Activated naive CD8-positive, alpha-beta T cell treated with anti-CD3 and anti-CD28 coated beads for 36 hours (primary cell): Measurements from ENCODE around the gene GREB1L. TPM values are rescaled to one million over a fixed set of nuclear protein-coding genes. Genes with fewer than 3 reads are reported as not detected.

Experiments used
- DNase-seq: peaks from one replicate; pipeline ENCODE4 v3.0.0; 2021
- H3K27ac Mint-ChIP-seq: one replicate; pipeline ENCODE4 v1.8.0; 2022; ENCODE audit warnings: mild to moderate bottlenecking, moderate library complexity, mixed read lengths
- H3K27me3 Mint-ChIP-seq: one replicate; pipeline ENCODE4 v1.8.0; 2022; ENCODE audit warnings: mild to moderate bottlenecking, mixed read lengths
- H3K36me3 Mint-ChIP-seq: one replicate; pipeline ENCODE4 v1.8.0; 2021; ENCODE audit warnings: mild to moderate bottlenecking, mixed read lengths
- H3K4me1 Mint-ChIP-seq: one replicate; pipeline ENCODE4 v1.8.0; 2021; ENCODE audit warnings: mixed read lengths
- H3K4me3 Mint-ChIP-seq: one replicate; pipeline ENCODE4 v1.8.0; 2022; ENCODE audit warnings: mild to moderate bottlenecking, moderate library complexity, mixed read lengths
- H3K9me3 Mint-ChIP-seq: one replicate; pipeline ENCODE4 v1.8.0; 2022; ENCODE audit warnings: mixed read lengths
- total RNA-seq, 2 experiments: library from RNA; stranded (reverse); gene quantifications; one replicate each; pipeline ENCODE4 v1.2.3, GENCODE V29; 2021

GREB1L gene
- total RNA-seq, 2 experiments from 2014 or later, result not detected

DNA sequence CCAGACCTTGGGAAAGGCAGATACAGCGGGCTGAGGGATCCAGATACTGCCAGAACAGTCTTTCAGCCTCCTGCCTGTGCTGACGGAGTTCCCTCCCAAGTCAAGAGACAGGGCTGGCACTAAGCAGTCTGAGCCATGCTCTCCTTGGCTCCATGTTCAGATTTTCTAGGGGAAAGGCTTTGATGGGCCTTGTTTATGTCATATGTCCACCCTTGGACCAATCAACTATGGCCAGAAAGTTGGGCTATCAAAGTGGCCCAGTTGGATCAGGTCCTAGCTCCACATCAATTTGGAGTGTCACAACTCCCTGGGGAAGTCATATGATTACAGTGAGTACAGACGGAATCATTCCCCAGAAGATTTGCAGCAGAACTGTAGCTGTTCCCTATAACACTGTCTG is 152.0 kb downstream of the GREB1L start:
- H3K36me3 Mint-ChIP-seq, result no peaks in the 10 kb centered on the region
- no peaks in the 10 kb centered on the region for H3K4me1 Mint-ChIP-seq
- H3K27ac Mint-ChIP-seq, result no peak overlapping the region
- no peak for DNase-seq
- H3K4me3 Mint-ChIP-seq, result no peak overlapping the region
- H3K27me3 Mint-ChIP-seq, result no peaks in the 10 kb centered on the region
- no peaks in the 10 kb centered on the region for H3K9me3 Mint-ChIP-seq

DNA sequence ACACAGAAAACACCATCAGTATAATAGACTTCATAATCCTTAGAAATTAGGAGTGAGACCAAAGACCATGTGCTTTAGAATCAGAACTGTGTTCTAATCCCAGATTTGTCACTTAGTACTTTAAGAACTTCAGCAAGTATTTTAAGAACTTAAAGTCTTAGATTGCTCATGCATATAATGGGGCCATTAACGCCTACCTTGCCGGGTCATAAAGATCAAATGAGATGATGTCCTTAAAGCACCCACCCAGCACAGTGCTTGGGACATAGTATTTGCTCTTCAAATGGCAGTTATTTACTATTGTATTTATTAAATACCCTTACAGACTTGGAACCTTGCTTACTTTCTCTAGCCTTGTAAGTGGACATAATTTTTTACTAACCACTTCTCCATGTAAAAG is 156.1 kb downstream of the GREB1L start:
- no peak overlapping the region for H3K4me3 Mint-ChIP-seq
- H3K9me3 Mint-ChIP-seq, result no peaks in the 10 kb centered on the region
- H3K27ac Mint-ChIP-seq, result no peak overlapping the region
- H3K36me3 Mint-ChIP-seq, result no peaks in the 10 kb centered on the region
- no peak for DNase-seq
- H3K27me3 Mint-ChIP-seq, result peaks cover 9% of the 10 kb centered on the region
- no peaks in the 10 kb centered on the region for H3K4me1 Mint-ChIP-seq

DNA sequence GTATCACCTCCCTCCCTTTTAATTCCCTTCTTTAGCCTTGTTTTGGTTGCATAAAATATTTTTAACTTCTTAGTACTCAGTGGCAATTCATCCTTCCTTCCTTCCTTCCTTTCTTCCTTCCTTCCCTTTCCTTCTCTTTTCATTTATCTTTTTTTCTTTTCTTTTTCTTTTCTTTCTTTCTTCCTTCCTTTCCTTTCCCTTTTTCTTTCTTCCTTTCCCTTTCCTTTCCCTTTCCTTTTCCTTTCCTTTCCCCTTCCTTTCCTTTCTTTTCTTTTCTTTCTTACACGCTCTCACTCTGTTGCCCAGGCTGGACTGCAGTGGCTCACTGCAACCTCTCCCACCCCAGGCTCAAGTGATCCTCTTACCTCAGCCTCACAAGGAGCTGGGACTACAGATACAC is 160.2 kb downstream of the GREB1L start:
- H3K27me3 Mint-ChIP-seq, result peaks cover 9% of the 10 kb centered on the region
- H3K4me1 Mint-ChIP-seq, result no peaks in the 10 kb centered on the region

GRCh38 chr18:21404426-21404825 is 162.4 kb downstream of the GREB1L start:
- Mint-ChIP-seq H3K27ac (no peak overlapping the region), H3K4me3 (no peak overlapping the region), H3K27me3 (peaks cover 9% of the 10 kb centered on the region), H3K36me3 (no peaks in the 10 kb centered on the region), H3K4me1 (no peaks in the 10 kb centered on the region), H3K9me3 (no peaks in the 10 kb centered on the region)
- DNase-seq, result no peak

More for the DNA sequence above, 160.2 kb downstream of the GREB1L start:
- no peak for DNase-seq
- Mint-ChIP-seq H3K27ac (no peak overlapping the region), H3K36me3 (no peaks in the 10 kb centered on the region), H3K4me3 (no peak overlapping the region), H3K9me3 (no peaks in the 10 kb centered on the region)

DNA sequence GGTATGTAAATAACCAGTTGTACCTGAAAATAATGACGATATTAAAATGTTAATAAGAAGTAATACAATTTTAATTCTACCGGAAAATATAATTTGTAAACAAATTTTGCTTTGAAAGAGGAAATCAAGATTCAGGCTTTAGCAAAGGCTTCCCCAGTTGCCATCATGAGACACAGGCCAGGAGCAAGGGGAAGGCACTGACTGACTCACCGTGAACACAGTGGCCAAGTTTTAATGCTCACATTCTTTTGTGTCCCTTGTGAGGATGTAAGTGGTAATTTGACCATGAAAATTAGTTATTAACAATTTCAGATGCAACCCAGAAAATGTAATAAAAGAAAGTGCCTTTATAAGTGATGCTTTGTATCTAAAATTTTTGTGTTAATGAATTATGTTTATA is 164.1 kb downstream of the GREB1L start:
- no peaks in the 10 kb centered on the region for H3K9me3 Mint-ChIP-seq
- no peaks in the 10 kb centered on the region for H3K36me3 Mint-ChIP-seq

GRCh38 chr18:21408681-21409080 is 166.6 kb downstream of the GREB1L start:
- no peak for DNase-seq
- no peaks in the 10 kb centered on the region for H3K9me3 Mint-ChIP-seq
- H3K4me3 Mint-ChIP-seq, result no peak overlapping the region
- H3K27me3 Mint-ChIP-seq, result no peaks in the 10 kb centered on the region
- H3K27ac Mint-ChIP-seq, result no peak overlapping the region
- no peaks in the 10 kb centered on the region for H3K36me3 Mint-ChIP-seq
- no peaks in the 10 kb centered on the region for H3K4me1 Mint-ChIP-seq

More for the DNA sequence above, 164.1 kb downstream of the GREB1L start:
- Mint-ChIP-seq H3K27ac (no peak overlapping the region), H3K27me3 (peaks cover 7% of the 10 kb centered on the region), H3K4me3 (no peak overlapping the region), H3K4me1 (no peaks in the 10 kb centered on the region)
- no peak for DNase-seq

GRCh38 chr18:21433436-21433835 is 191.4 kb downstream of the GREB1L start:
- H3K4me3 Mint-ChIP-seq, result no peak overlapping the region
- H3K27me3 Mint-ChIP-seq, result peaks cover 9% of the 10 kb centered on the region
- no peak for DNase-seq
- no peaks in the 10 kb centered on the region for H3K36me3 Mint-ChIP-seq
- no peak overlapping the region for H3K27ac Mint-ChIP-seq
- H3K9me3 Mint-ChIP-seq, result no peaks in the 10 kb centered on the region
- no peaks in the 10 kb centered on the region for H3K4me1 Mint-ChIP-seq

DNA sequence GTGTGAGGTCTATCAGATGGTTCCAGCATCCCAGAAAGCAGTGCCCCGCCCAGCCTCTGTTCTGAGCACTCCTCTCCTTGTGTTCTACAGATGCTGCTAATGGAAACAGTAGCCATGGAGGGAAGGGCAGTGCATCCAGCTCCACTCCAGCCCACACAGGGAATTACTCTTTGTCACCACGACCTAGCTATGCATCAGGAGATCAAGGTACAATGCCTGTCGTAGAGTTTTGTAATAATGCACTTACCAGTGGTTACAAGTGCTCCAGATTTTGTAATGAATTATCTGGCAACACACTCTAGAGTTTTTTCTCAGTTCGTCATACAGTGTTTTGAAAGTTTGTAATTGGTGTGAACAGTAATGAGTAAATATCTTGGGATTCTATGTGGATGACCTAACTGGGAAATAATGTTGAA is 197.4 kb downstream of the GREB1L start:
- Mint-ChIP-seq H3K4me1 (no peaks in the 10 kb centered on the region), H3K4me3 (no peak overlapping the region), H3K9me3 (no peaks in the 10 kb centered on the region), H3K27ac (no peak overlapping the region), H3K27me3 (peaks cover 15% of the 10 kb centered on the region), H3K36me3 (no peaks in the 10 kb centered on the region)
- no peak for DNase-seq

GRCh38 chr18:21441670-21442069 is 199.6 kb downstream of the GREB1L start:
- no peak overlapping the region for H3K27ac Mint-ChIP-seq
- DNase-seq, result no peak
- no peaks in the 10 kb centered on the region for H3K36me3 Mint-ChIP-seq
- no peaks in the 10 kb centered on the region for H3K9me3 Mint-ChIP-seq
- H3K27me3 Mint-ChIP-seq, result peaks cover 11% of the 10 kb centered on the region
- no peaks in the 10 kb centered on the region for H3K4me1 Mint-ChIP-seq
- no peak overlapping the region for H3K4me3 Mint-ChIP-seq

DNA sequence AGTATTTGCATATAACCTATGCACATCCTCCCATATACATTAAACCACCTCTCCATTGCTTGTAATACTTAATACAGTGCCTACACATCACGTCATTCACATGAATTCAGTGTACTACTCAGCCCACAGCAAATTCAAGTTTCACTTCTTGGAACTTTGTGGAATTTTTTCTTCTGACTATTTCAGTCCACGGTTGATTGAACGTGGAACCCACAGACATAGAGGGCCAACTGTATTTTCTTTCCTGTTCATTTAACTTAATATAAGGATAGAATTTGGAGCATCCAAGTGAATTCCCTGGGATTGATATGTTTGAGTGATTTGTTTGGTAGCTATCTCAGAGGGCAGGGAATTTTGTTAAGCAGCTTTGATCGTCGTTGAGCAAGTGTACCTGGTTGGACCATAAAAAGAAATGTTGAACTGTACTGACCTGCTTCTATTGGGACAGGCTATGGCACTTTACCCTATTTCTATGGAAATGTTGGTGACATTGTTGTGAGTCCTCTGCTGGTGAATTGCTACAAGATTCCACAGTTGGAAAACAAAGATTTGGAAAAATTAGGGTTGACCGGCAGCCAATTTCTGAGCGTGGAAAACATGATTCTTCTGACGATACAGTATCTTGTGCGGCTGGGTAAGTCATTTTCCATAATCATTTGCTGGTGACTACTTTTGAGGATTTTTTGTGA is 201.9 kb downstream of the GREB1L start:
- H3K4me3 Mint-ChIP-seq, result no peak overlapping the region
- no peak overlapping the region for H3K27ac Mint-ChIP-seq
- no peaks in the 10 kb centered on the region for H3K9me3 Mint-ChIP-seq
- H3K4me1 Mint-ChIP-seq, result no peaks in the 10 kb centered on the region
- no peaks in the 10 kb centered on the region for H3K36me3 Mint-ChIP-seq
- DNase-seq, result no peak
- peaks cover 11% of the 10 kb centered on the region for H3K27me3 Mint-ChIP-seq

DNA sequence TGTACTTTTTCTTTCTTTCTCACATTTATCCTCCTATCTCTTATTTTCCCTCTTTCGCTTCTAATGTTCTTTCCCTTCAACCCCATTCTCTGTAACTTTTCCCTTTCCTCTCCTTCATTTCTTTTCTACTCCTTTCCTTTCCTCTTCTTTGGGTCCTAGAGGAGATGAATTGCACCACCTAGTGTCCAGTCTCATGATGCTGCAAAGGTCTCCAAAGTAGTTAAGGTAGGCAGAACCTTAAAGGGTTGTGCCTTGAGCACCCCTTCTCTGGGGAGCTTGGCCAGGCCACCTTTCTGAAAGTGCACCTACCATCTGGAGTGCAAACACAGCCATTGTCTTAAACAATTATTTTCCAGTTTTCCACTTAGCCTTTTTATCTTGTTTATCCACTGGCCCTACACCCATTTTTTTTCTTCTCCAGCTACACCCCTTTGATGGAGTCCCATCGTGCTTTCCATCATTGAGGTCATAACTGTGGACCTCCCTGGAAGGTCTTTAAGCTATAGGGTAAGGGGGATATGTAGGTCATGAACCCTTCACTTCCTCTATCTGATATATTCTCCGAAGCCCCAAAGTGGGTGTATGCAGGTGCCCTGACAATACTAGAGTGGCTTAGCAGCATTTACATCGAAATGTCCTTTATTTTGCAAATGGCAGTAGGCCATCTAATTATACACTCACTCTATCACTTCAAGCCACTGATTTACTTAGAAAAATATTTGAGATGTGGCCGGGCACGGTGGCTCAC is 202.6 kb downstream of the GREB1L start:
- peaks cover 13% of the 10 kb centered on the region for H3K27me3 Mint-ChIP-seq
- no peak overlapping the region for H3K4me3 Mint-ChIP-seq
- no peak for DNase-seq
- no peak overlapping the region for H3K27ac Mint-ChIP-seq
- no peaks in the 10 kb centered on the region for H3K9me3 Mint-ChIP-seq
- H3K36me3 Mint-ChIP-seq, result no peaks in the 10 kb centered on the region
- no peaks in the 10 kb centered on the region for H3K4me1 Mint-ChIP-seq

DNA sequence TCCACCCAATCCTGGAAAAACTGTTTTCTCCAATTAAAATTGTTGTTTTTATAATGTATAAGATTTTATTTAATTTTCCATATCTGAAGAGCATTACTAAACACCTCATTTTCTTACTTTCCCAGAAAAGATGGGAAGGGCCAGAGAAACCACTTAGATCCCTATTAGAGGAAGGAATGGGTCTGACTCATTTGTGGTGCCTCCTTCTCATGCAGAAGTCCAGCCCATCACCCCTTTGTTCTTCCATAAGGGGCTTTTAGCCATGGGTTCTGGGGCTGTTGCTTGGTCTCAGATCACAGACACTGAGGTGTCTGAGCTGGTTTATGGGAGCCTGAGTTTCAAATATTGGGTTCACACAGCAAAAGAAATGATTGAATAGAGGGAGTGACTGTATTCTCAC is 206.3 kb downstream of the GREB1L start:
- Mint-ChIP-seq H3K4me1 (no peaks in the 10 kb centered on the region), H3K9me3 (no peaks in the 10 kb centered on the region), H3K4me3 (no peak overlapping the region), H3K27me3 (peaks cover 23% of the 10 kb centered on the region), H3K27ac (no peak overlapping the region), H3K36me3 (no peaks in the 10 kb centered on the region)
- DNase-seq, result no peak

DNA sequence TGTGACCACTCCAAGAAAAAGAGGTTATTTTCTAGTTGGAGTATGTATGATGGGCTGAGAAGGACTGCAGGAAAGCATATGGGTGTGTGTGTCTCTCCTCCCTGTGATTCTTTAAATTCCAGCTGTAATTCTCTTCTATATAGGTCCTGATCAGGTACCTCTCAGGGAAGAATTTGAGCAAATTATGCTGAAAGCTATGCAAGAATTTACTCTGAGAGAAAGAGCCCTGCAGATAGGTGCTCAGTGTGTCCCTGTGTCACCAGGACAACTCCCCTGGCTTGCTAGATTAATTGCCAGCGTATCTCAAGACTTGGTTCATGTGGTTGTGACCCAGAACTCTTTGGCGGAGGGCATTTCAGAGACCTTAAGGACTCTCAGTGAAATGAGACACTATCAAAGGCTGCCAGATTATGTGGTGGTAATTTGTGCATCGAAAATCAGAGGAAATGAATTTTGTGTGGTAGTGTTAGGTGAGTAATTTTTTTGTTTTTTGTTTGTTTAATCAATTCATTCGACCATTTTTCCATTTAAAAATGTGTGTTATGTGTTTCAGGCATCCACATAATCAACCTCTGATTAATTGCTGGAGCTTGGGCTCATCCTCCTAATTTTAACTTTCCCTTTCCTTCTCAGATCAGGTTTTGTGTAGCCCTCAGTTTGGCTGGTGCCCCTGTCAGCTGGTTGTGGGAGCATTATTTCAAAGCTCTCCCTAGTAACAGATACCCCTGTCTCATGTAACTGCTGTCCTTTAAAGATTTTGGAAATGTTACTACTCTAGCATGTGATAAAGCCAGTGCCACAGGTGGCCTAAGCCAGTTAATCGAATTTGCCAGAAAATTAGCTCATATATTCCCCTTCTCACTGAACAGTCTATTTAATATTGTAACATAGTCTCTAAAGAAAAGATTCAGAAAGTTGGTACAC is 207.6 kb downstream of the GREB1L start:
- no peak for DNase-seq
- Mint-ChIP-seq H3K27ac (no peak overlapping the region), H3K4me1 (no peaks in the 10 kb centered on the region), H3K4me3 (no peak overlapping the region), H3K9me3 (no peaks in the 10 kb centered on the region), H3K36me3 (no peaks in the 10 kb centered on the region), H3K27me3 (peaks cover 19% of the 10 kb centered on the region)

GRCh38 chr18:21450503-21450902 is 208.5 kb downstream of the GREB1L start:
- no peaks in the 10 kb centered on the region for H3K9me3 Mint-ChIP-seq
- peaks cover 18% of the 10 kb centered on the region for H3K27me3 Mint-ChIP-seq
- H3K4me3 Mint-ChIP-seq, result no peak overlapping the region
- H3K27ac Mint-ChIP-seq, result no peak overlapping the region
- H3K4me1 Mint-ChIP-seq, result no peaks in the 10 kb centered on the region
- DNase-seq, result no peak
- no peaks in the 10 kb centered on the region for H3K36me3 Mint-ChIP-seq

DNA sequence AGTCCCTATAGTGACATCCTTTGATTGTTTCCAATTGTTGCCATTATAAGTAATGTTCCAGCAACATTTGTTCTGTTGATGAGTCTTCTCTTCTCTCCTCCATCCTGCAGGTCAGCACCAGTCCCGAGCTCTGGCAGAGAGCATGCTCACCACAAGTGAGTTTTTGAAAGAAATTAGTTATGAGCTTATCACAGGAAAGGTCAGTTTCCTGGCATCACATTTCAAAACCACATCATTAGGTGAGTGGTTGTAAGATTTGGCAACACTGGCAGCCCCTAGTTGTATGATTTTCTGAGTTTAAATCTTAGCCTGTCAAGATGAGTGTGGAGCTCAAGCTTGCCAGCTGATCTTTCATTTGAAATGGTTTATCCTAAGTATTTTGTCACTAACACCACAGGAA is 208.9 kb downstream of the GREB1L start:
- no peaks in the 10 kb centered on the region for H3K4me1 Mint-ChIP-seq
- no peak overlapping the region for H3K4me3 Mint-ChIP-seq

More for the DNA sequence above, 208.9 kb downstream of the GREB1L start:
- Mint-ChIP-seq H3K27ac (no peak overlapping the region), H3K36me3 (no peaks in the 10 kb centered on the region), H3K9me3 (no peaks in the 10 kb centered on the region), H3K27me3 (peaks cover 18% of the 10 kb centered on the region)
- no peak for DNase-seq
